WERI-Rb-1 (cell line): ENCODE measurements around the gene FRMD4A.

Source experiments
- DNase-seq: peaks from one replicate; pipeline ENCODE4 v3.0.0-alpha.2; 2020
- H3K27ac ChIP-seq: fragments of 250-450 bp; sonication (Bioruptor Pico); 2 replicates; pipeline ENCODE4 v1.5.1; 2020; ENCODE audit warnings: mild to moderate bottlenecking, moderate library complexity
- H3K27me3 ChIP-seq: fragments of 250-450 bp; sonication (Bioruptor Pico); 2 replicates; pipeline ENCODE4 v1.5.1; 2021; ENCODE audit warnings: mild to moderate bottlenecking, low read depth, moderate library complexity; ENCODE audit not compliant: insufficient read depth, severe bottlenecking
- H3K36me3 ChIP-seq: fragments of 250-450 bp; sonication (Bioruptor Pico); 2 replicates; pipeline ENCODE4 v1.5.1; 2020; ENCODE audit warnings: mild to moderate bottlenecking, moderate library complexity
- H3K4me3 ChIP-seq: 2 replicates; pipeline ENCODE4 v1.5.1; 2011; ENCODE audit warnings: low read depth, mild to moderate bottlenecking, control low read depth, low read length
- H3K9me3 ChIP-seq: fragments of 250-450 bp; sonication (Bioruptor Pico); 2 replicates; pipeline ENCODE4 v1.5.1; 2021; ENCODE audit warnings: mild to moderate bottlenecking, moderate library complexity; ENCODE audit not compliant: severe bottlenecking
- CTCF ChIP-seq: IDR thresholded peaks from 2 replicates; pipeline ENCODE4 v1.5.1; 2011; ENCODE audit warnings: low read depth, mild to moderate bottlenecking, control low read depth, inconsistent platforms, low read length

Gene FRMD4A

GRCh38 chr10:14285941-14286560, 44.7 kb downstream of the FRMD4A start:
- no peak overlapping the region for H3K27ac ChIP-seq
- H3K4me3 ChIP-seq, result no peak overlapping the region
- no peak for TF ChIP-seq CTCF

GRCh38 chr10:14282276-14282675, 48.4 kb downstream of the FRMD4A start:
- Histone ChIP-seq H3K4me3 (no peak overlapping the region), H3K27me3 (no peaks in the 10 kb centered on the region), H3K9me3 (no peaks in the 10 kb centered on the region), H3K27ac (no peak overlapping the region), H3K36me3 (no peaks in the 10 kb centered on the region)
- no peak for TF ChIP-seq CTCF
- DNase-seq, result no peak

More at GRCh38 chr10:14285941-14286560, 44.7 kb downstream of the FRMD4A start:
- DNase-seq, result no peak
- no peaks in the 10 kb centered on the region for H3K9me3 ChIP-seq
- H3K27me3 ChIP-seq, result no peaks in the 10 kb centered on the region
- no peaks in the 10 kb centered on the region for H3K36me3 ChIP-seq

GRCh38 chr10:14278533-14278932, 52.2 kb downstream of the FRMD4A start:
- TF ChIP-seq CTCF, result no peak
- H3K27ac ChIP-seq, result no peak overlapping the region
- no peak for DNase-seq
- no peaks in the 10 kb centered on the region for H3K9me3 ChIP-seq
- no peaks in the 10 kb centered on the region for H3K36me3 ChIP-seq
- H3K27me3 ChIP-seq, result no peaks in the 10 kb centered on the region
- no peak overlapping the region for H3K4me3 ChIP-seq

GRCh38 chr10:14276210-14276609, 54.5 kb downstream of the FRMD4A start:
- no peaks in the 10 kb centered on the region for H3K27me3 ChIP-seq
- H3K4me3 ChIP-seq, result no peak overlapping the region

GRCh38 chr10:14271621-14272020, 59.1 kb downstream of the FRMD4A start:
- H3K27me3 ChIP-seq, result no peaks in the 10 kb centered on the region
- H3K4me3 ChIP-seq, result no peak overlapping the region
- no peak for DNase-seq
- no peak overlapping the region for H3K27ac ChIP-seq
- H3K36me3 ChIP-seq, result no peaks in the 10 kb centered on the region
- H3K9me3 ChIP-seq, result no peaks in the 10 kb centered on the region
- no peak for TF ChIP-seq CTCF

More at GRCh38 chr10:14276210-14276609, 54.5 kb downstream of the FRMD4A start:
- DNase-seq, result no peak
- no peaks in the 10 kb centered on the region for H3K9me3 ChIP-seq
- H3K27ac ChIP-seq, result no peak overlapping the region
- no peak for TF ChIP-seq CTCF
- no peaks in the 10 kb centered on the region for H3K36me3 ChIP-seq

- no peaks in the 10 kb centered on the region for H3K36me3 ChIP-seq
- no peak for DNase-seq
- H3K27me3 ChIP-seq, result no peaks in the 10 kb centered on the region
- H3K4me3 ChIP-seq, result no peak overlapping the region
- no peaks in the 10 kb centered on the region for H3K9me3 ChIP-seq
- no peak for TF ChIP-seq CTCF
- H3K27ac ChIP-seq, result no peak overlapping the region
Observed at GRCh38 chr10:14270370-14270769, 60.4 kb downstream of the FRMD4A start.
